ENCODE data around the gene INSRR. TPM values are rescaled to one million over a fixed set of nuclear protein-coding genes. Genes with fewer than 3 reads are reported as not detected.

Gene INSRR
- total and polyA plus RNA-seq, 9 of the 15 experiments (the other 6 are each of a cell fraction or from before 2014, with no cell fraction given): 0.03 to 0.18 (median 0.06) TPM; not detected in 3

- TF ChIP-seq REST (IDR thresholded peaks at IDR 0.05; ENCODE audit: borderline replicate concordance) (peak; percentile 75; the same call in 1 of the 2 replicates), REST (CRISPR knock-in tag; IDR thresholded peaks at IDR 0.05; ENCODE audit: low read depth) (no peak), CTBP1 (IDR thresholded peaks at IDR 0.05; ENCODE audit: borderline replicate concordance) (peak; percentile 77), POLR2H (tag; IDR thresholded peaks at IDR 0.05; ENCODE audit: low read depth) (0 out of 2 replicates have a peak, but pooled peaks have one; percentile 21), KDM4B (IDR thresholded peaks at IDR 0.05; ENCODE audit: borderline replicate concordance in 2 of 2, low read depth in 1 of 2) (no peak), HCFC1 (IDR thresholded peaks at IDR 0.05; ENCODE audit: low read depth, low read length) (0 out of 2 replicates have a peak, but pooled peaks have one; percentile 12), EP300 (IDR thresholded peaks at IDR 0.05; ENCODE audit: low read length) (peak; percentile 29), KLF16 (IDR thresholded peaks at IDR 0.05) (0 out of 2 replicates have a peak, but pooled peaks have one; percentile 14), ZC3H11A (IDR thresholded peaks at IDR 0.05; ENCODE audit: low read depth, low read length) (0 out of 2 replicates have a peak, but pooled peaks have one; percentile 42), SMC3 (conservative IDR thresholded peaks at IDR 0.05; ENCODE audit: insufficient read depth, low read depth, low read length) (peak; percentile 70), ZNF140 (CRISPR knock-in tag; IDR thresholded peaks at IDR 0.05) (no peak), XRCC5 (IDR thresholded peaks at IDR 0.05; ENCODE audit: low read depth, low read length) (0 out of 2 replicates have a peak, but pooled peaks have one; percentile 23), PHF8 (IDR thresholded peaks at IDR 0.05; ENCODE audit: borderline replicate concordance, low read length) (no peak), TBL1XR1 (IDR thresholded peaks at IDR 0.05; ENCODE audit: low read length in 2 of 2) (0 out of 4 replicates have a peak, but pooled peaks of 1 of the 2 experiments have one; percentile 20)
- TF ChIP-seq, protein P1, sequence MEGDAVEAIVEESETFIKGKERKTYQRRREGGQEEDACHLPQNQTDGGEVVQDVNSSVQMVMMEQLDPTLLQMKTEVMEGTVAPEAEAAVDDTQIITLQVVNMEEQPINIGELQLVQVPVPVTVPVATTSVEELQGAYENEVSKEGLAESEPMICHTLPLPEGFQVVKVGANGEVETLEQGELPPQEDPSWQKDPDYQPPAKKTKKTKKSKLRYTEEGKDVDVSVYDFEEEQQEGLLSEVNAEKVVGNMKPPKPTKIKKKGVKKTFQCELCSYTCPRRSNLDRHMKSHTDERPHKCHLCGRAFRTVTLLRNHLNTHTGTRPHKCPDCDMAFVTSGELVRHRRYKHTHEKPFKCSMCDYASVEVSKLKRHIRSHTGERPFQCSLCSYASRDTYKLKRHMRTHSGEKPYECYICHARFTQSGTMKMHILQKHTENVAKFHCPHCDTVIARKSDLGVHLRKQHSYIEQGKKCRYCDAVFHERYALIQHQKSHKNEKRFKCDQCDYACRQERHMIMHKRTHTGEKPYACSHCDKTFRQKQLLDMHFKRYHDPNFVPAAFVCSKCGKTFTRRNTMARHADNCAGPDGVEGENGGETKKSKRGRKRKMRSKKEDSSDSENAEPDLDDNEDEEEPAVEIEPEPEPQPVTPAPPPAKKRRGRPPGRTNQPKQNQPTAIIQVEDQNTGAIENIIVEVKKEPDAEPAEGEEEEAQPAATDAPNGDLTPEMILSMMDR (IDR thresholded peaks at IDR 0.05 in 2 of 3, conservative IDR thresholded peaks at IDR 0.05 in 1 of 3; ENCODE audit: insufficient read depth in 2 of 3, low read depth in 1 of 3, low read length in 3 of 3): peak; percentile 70 to 91 (median 85)
- TF ChIP-seq, protein P2, sequence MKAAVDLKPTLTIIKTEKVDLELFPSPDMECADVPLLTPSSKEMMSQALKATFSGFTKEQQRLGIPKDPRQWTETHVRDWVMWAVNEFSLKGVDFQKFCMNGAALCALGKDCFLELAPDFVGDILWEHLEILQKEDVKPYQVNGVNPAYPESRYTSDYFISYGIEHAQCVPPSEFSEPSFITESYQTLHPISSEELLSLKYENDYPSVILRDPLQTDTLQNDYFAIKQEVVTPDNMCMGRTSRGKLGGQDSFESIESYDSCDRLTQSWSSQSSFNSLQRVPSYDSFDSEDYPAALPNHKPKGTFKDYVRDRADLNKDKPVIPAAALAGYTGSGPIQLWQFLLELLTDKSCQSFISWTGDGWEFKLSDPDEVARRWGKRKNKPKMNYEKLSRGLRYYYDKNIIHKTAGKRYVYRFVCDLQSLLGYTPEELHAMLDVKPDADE (conservative IDR thresholded peaks at IDR 0.05; ENCODE audit: control insufficient read depth, low read depth, low read length): no peak
Observed at GRCh38 chr1:156797212-156797871, 61.6 kb downstream of the INSRR start (continued).

All from K562 (cell line).